Measurements from ENCODE around the gene NOC2L.
"Not testable (repeated sequence)": the region's sequence is repeated elsewhere in the genome, so short reads cannot be mapped to it uniquely, and the experiment has no call there.

NOC2L gene

DNA sequence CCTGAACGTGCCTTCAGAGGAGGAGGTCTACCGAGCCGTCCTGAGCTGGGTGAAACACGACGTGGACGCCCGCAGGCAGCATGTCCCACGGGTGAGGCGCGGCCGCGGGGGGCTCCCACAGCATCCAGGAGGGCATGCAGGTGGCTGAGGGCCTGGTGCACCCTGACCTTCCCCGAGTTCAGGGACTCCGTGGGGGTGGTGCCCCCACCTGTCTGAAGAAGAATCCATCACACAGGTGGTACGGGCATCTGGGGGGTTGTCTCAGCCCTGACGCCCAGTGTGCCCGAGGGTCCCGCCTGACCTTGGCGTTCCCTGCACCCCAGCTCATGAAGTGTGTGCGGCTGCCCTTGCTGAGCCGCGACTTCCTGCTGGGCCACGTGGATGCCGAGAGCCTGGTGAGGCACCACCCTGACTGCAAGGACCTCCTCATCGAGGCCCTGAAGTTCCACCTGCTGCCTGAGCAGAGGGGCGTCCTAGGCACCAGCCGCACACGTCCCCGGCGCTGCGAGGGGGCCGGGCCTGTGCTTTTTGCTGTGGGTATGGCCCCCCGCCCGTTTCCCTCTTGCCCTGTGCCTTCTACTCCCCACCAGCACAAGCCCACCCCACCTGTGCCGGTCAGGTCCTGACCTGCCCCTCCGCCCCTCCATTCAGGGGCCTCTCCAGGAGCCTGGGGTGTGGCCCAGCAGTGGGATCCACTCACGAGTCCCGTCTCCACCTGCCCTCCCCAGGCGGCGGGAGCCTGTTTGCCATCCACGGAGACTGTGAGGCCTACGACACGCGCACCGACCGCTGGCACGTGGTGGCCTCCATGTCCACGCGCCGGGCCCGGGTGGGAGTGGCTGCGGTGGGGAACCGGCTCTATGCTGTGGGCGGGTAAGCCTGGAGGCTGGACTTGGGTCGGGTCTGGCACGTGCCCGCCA lies 3.6 kb upstream of the NOC2L start:
- no peak for DNase-seq (ENCODE audit: low read depth, low spot score)

DNA sequence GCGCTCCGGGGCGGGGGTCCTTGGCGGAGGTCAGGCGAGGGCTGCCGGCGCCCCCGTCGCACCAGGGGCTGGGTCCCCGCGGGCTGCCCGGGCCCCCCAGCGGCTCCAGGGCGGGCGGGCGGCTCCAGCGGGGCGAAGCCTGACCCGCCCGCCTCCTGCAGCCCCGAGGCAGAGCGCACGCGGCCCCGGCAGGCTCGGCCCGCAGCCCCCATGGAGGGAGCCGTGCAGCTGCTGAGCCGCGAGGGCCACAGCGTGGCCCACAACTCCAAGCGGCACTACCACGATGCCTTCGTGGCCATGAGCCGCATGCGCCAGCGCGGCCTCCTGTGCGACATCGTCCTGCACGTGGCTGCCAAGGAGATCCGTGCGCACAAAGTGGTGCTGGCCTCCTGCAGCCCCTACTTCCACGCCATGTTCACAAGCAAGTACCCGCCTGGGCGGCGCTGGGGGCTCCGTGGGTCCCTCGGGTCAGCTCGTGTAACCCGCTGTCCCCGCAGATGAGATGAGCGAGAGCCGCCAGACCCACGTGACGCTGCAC lies 2.1 kb upstream of the NOC2L start:
- no peak for DNase-seq (ENCODE audit: low read depth, low spot score)

DNA sequence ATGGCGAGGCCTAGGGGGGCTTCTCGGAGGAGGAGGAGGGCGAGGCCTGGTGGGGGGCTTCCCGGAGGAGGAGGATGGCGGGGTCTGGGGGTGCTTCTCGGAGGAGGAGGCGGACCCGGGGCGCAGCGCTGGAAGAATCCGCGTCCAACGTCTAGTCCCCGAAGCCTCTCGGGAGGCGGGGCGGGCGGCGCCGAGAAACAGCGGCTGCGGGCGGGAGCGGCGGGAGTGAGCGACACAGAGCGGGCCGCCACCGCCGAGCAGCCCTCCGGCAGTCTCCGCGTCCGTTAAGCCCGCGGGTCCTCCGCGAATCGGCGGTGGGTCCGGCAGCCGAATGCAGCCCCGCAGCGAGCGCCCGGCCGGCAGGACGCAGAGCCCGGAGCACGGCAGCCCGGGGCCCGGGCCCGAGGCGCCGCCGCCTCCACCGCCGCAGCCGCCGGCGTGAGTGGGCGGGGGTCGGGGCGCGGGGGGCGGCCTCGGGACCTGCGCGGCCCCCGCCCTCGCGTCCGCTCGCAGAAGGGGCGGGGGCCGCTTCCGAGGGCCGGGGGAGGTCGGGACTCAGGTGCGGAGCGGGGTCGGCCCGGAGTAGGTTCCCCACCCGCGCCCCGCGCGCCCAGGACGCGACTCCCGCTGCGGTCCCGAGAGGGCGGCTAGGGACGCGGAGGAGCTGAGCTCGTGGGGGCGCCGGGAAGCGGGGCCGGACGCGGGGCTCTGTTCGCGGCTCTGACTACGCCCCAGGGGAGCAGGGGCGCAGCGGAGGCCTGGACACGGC lies 1.5 kb upstream of the NOC2L start, which contains the start of gene KLHL17:
KLHL17 (plus strand) TSS at position 222 of the 769 bp plus-strand sequence; CDS start at position 332, 110 bp downstream.
- DNase-seq (ENCODE audit: low read depth, low spot score) = peak; percentile 57

DNA sequence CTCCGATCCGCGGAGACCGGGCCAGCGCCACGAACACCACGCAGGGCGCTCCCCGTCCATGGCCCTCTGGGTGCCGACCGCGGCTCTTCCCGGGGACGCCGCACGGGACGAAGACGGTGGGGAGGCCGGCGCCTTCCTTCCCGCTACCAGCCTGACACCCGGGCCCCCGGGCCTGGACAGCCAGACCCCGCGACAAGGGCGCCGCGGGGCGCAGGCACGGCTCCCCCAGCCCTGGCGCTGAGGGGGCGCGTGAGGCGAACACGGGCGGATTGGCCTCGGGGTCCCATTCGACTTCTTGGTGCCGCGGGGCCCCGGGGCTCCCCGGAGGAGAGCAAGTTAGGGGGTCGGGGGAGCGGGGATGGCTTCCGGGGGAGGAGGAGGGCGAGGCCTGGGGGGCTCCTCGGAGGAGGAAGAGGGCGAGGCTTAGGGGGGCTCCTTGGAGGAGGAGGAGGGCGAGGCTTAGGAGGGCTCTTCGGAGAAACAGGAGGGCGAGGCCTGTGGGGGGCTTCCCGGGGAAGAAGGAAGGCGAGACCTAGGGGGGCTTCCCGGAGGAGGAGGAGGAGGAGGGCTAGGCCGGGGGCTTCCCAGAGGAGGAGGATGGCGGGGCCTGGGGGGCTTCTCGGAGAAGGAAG lies 791 bp upstream of the NOC2L start:
- no peak for DNase-seq (ENCODE audit: low read depth, low spot score)

DNA sequence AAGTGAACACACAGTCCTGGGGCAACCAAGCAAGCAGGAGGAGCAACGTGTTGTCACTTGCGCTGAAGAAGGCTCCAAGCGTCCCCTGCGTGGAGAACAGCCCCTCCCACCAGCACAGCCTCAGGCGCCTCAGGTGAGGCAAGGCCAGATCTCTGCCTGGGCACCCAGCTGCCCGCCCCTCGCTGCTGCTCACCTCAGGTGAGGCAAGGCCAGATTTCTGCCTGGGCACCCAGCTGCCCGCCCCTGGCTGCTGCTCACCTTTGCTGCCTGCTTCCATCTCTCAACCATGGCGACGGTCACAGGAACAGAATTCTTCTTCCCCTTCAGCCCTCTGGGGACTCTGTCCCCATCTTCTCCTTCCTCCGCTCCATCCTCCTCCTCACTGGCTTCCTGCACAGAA lies 2.4 kb downstream of the NOC2L start:
- DNase-seq (ENCODE audit: low read depth, low spot score) = no peak

DNA sequence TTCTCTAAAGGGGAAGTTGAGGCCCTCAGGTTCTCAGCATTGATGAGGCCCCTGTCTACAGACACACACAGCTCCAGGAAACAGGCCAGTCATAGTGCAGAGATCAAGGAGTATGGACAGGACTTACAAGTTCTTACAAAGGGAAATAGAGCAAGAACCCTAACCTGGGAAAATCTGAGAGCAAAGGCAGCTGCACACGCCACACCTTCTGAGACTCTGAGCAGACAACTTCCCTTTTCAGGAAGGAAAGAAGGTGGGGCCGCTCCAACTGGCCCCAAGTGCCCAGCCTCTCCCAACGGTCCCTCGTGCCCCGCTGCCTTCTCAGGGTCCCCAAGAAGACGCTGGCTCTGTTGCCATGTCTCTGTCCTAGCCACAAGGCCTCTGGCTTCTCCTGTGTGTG lies 3.6 kb downstream of the NOC2L start:
- no peak for DNase-seq (ENCODE audit: low read depth, low spot score)

DNA sequence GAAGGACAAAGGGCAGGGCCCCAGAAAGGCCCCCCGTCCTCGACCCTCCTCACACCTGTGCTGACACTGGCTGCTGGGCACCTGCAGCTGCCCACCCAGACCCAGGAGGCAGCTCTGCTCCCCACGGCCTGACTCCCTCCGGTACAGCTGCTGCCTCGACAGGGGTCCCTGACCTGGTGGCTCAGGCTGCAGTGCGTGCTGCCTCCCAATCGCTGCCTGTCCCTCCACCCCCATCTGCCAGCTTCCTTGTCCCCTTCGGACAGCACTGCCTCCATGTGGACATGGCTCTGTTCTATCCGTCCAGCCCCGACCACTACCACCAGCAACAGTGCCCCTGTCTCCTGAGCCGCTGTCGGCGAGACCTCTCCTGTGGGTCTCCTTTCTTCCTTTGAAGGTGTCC lies 4.1 kb downstream of the NOC2L start:
- no peak for DNase-seq (ENCODE audit: low read depth, low spot score)

DNA sequence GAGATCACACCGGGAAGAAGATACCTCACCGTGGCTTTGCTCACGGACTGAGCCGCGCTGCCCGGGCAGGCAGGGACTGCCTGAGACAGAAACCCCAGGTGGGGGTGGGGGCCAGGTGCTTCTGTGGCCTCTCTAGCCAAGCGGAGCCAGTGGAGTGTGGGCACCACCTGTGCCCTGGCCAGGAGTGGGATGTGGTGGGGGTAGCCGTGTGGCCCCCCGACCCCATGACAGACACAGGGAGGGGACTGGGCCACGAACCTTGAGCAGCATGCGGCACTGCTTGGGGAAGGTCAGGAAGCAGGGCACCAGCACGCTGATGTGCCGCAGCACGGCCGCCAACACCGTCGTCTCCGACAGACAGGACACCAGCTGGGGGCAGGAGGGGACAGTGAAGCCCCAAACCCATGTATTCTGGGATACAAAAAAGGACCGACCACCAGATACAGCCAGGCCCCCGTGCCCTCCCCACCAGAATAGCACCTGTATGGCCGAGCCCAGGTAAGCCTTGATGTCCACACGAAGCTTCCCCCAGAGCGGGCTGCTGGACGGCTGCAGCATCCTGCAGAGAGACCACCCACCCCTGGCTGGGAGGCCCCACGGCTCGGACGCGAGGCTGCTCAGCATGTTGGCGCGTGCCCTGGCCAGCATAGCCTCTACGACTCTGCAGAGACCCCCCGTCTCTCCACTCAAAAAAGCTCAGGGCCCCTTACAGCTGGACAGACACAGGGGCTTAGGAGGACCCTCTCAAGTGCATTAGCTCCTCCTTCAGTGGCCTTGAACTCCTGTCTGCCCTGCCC lies 5.3 kb downstream of the NOC2L start:
- no peak for DNase-seq (ENCODE audit: low read depth, low spot score)

DNA sequence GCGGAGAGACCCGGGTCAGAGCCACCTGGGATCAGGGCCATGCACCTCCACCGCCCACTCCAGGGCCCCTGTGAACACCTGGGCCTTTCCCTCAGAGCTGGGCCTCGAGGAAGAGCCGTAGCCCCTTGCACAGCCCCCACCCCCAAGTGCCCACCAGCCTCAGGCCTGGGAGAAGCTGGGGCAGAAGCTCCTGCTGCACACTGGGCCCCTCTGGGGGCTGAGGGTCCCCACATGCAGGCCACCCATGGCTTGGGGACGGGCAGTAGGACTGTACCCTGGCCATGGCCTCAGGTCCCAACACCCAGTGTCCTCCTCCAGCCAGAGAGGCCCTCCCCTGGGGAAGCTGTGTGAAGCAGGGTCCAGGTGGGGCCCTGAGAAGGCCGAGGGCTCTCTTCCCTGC lies 6.5 kb downstream of the NOC2L start:
- no peak for DNase-seq (ENCODE audit: low read depth, low spot score)

DNA sequence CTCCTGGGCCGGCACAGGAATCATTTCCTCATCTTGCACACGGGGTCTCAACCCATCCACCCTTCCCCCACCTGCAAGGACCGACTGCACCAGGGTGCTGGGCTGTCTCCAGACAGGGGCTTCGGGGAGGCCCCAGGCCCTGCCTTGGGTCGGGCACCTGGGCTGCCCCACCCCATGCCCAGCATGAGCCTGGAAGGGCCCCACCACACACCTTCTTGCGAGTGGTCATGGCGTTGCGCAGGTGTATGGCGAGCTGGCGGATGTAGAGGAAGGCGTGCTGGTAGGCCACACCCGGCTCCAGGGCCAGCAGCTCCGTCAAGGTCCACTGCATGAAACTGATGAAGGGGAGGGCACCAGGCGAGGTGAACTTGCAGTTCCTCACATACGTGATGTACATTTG lies 6.9 kb downstream of the NOC2L start:
- DNase-seq (ENCODE audit: low read depth, low spot score) = no peak

DNA sequence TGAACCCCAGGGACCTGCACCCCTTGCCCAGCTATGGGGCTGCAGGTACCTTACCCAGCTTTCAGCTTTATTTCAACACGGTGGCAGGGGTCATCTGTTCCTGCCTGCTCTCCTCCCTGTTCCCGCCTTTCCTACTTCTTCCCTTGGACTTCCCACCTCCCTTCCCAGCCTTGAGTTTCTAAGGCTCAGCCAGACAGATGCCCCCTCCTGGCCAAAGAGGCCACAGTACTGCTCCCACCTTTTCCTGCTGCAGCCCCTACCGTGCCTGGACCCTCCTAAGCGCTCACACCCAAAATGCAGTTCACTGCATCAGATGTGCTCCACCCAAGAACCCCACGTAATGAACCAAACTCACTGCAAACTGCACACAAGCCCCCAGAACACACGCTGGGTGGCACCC lies 7.7 kb downstream of the NOC2L start:
- no peak for DNase-seq (ENCODE audit: low read depth, low spot score)

DNA sequence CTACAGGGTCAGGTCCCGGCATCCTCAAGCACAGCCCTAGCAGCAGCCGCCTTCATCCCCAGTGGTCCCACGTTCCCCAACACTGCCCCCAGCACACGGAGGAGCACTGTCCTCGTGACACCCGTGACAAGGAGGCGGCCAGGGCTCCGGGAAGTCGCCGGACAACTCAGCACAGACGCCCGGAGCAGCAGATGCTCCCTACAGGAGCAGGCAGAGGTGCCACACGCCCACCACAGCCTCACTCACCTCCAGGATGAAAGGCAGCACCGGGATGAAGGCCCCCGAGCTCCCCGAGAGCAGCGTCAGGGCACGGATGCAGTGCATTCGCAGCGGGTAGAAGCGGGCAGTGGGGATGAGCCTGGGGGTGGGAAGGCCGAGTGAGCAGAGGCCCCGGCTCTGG lies 8.2 kb downstream of the NOC2L start:
- no peak for DNase-seq (ENCODE audit: low read depth, low spot score)

DNA sequence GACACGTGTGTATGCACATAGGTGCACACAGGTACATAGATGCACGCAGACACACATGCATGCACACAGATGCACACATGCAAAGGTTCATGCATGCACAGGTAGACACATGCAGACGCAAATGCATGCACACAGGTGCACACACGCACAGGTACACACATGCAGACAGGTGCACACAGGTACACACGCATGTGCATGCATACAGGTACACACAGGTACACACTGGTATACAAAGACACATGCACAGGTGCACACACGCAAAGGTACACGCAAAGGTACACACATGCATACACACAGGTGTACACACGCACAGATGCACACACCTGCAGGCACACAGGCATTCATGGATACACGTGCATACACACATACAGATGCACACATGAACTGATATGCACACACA lies 8.8 kb downstream of the NOC2L start:
- DNase-seq (ENCODE audit: low read depth, low spot score) = no peak

DNA sequence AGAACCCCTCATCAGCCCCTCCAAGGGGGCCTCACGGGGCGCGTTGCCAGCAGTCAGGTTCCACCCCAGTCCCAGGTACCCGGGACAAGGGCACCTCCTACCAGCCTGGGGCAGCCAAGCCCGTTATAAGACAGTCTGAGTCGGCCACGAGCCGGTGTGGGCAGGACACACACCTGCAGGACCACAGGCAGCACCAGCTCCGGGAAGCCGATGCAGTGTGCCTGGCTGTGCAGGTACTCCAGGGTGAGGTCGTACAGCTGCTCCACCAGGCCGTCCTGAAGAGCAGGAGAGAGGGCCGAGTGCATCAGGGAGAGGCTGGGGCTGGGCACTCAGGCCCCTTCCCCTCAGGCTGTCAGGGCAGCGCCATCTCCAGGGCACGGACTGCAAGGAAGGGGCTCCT lies 11.1 kb downstream of the NOC2L start:
- no peak for DNase-seq (ENCODE audit: low read depth, low spot score)

DNA sequence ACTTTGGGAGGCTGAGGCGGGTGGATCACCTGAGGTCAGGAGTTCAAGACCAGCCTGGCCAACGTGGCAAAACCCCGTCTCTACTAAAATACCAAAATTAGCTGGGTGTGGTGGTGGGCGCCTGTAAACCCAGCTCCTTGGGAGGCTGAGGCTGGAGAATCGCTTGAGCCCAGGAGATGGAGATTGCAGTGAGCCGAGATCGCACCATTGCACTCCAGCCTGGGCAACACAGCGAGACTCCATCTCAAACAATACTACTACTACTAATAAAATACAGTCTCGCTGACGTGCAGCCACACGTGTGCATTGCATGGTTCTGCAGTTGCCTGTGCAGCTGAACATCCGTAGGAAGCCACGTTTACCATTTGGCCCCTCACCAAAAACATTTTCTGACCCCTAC lies 12.2 kb downstream of the NOC2L start:
- DNase-seq (ENCODE audit: low read depth, low spot score) = not testable (repeated sequence)

DNA sequence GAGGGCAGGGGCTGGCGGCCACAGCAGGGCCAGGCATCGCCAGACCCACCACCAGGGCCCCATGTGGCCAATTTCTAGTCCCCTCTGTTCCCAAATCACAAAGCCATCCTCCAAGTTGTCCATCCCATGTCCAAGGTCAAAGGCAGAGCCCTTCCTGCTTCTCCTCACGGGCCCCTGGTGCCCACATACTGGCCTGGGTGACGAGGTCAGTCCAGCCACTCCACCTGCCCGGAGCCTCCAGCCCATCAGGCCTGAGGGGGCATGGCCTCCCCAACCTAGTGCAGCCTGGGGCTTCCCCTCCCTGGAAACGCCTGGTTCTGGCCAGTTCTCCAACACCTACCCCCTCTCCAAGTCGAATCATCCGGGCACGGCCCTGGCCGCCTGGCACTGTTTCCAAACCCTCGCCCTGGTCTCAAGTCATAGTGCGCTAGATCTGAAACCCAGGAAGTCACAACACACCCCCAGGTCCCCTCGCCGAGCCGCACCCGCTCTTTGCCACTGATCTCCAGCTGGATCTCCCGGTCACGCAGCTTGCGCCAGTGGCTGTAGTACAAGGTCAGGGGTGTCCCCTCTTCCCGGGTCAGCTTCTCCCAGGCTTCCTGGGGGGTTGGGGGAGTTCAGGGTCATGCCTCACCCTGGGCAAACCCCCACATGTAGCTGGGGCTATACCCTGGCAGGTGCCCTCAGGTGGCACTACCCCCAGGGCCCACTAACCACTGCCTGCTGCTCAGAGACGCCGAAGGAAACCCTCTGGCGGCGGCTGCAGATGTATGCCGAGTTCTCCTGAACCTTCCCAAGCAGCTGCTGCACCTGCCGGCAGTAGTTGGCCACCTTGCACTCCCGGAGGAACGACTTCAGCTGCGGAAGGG lies 13.1 kb downstream of the NOC2L start:
- DNase-seq (ENCODE audit: low read depth, low spot score) = no peak

DNA sequence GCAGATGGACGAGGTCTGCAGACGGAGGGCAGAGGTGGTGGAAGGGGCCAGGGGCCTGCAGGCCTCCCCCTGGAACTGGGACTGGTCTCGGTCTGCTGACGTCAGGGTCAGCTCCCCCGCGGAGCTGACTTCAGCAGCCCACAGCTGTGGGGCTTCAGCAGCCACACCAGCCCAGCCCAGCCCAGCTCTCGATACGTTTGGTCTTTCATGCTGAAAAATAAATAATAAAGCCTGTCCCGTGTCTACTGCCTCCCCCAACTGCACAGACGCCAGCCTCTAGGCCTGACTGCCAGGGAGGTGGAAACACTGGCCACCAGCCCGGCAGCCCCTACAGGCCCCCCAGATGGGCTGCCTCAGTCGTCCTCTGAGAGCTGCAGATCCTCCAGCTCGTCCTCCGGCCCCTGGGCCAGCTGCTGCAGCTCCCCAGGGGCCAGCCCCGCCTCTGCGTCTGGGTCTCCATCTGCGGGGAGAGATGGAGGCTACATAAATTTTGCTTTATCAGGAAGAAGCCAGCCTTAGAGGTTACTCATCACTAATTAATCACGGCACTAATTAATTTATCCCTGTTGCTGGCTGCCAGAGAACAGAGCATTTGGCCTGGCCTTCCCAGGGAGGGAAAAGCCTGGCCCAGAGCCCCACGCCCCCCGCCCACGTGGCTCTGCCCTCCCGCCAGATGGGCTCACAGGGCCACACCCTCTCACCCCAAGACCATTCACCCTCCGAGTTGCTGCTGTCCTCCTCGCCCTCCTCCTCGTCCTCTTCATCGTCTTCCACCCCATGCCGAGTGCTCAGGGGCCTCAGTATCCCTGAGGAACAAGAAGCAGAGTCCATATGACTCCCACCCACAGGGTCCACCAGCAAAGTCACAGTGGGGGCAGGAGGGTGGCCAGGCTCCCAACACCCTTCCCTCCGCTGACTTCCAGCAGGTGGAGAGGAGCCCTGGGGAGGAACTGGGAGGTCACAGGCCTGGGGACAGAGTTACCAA lies 14.4 kb downstream of the NOC2L start:
- DNase-seq (ENCODE audit: low read depth, low spot score) = no peak

DNA sequence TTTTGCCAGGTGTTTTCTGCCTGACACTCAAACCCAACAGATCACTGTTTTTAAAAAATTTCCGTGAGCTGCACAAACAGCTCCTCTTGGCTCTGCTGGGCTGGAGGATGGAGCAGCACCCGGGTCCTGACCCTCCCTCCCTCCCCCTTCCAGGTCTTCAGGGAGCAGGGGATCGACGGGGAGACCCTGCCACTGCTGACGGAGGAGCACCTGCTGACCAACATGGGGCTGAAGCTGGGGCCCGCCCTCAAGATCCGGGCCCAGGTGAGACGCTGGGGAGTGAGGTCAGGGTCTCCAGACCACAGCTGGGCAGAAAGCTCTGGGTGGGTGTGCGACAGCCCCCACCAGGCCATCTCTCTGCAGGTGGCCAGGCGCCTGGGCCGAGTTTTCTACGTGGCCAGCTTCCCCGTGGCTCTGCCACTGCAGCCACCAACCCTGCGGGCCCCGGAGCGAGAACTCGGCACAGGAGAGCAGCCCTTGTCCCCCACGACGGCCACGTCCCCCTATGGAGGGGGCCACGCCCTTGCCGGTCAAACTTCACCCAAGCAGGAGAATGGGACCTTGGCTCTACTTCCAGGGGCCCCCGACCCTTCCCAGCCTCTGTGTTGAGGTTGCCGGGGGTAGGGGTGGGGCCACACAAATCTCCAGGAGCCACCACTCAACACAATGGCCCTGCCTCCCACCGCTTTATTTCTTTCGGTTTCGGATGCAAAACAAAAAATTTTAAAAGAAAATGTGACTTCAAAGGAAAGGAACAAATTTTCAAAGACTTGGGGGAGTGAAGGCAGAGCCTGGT lies 15.3 kb downstream of the NOC2L start:
- no peak for DNase-seq (ENCODE audit: low read depth, low spot score)
